ENCODE data around the gene CELSR1.
"Not testable (repeated sequence)": the region's sequence is repeated elsewhere in the genome, so short reads cannot be mapped to it uniquely, and the experiment has no call there.

CELSR1 gene

GRCh38 chr22:46471901-46472721 lies 65.3 kb downstream of the CELSR1 start:
- no peak overlapping the region for H4K8ac ChIP-seq (ENCODE audit: low read depth, low read length)
- H2BK5ac ChIP-seq (ENCODE audit: low read depth, low read length, poor library complexity) = no peak overlapping the region
- H3K4me2 ChIP-seq (ENCODE audit: low read length) = no peak overlapping the region
- no peak overlapping the region for H3K23ac ChIP-seq (ENCODE audit: low read length)
- H3K4me1 ChIP-seq (ENCODE audit: control insufficient read depth in 1 of 2, insufficient read depth in 2 of 2, low read length in 2 of 2) = peaks cover 17 to 19% of the 10 kb centered on the region in 2 experiments
- H2BK120ac ChIP-seq (ENCODE audit: insufficient read depth, low read length, poor library complexity) = peak overlapping the region; percentile 6
- H3K27me3 ChIP-seq (ENCODE audit: insufficient read depth, low read length) = no peaks in the 10 kb centered on the region
- no peak overlapping the region for H2AFZ ChIP-seq (ENCODE audit: insufficient read depth, low read length, poor library complexity)
- H3K4me3 ChIP-seq (ENCODE audit: low read depth, low read length) = no peak overlapping the region
- peak overlapping the region; percentile 13 for H3K27ac ChIP-seq (ENCODE audit: low read depth, low read length)
- H3K18ac ChIP-seq (ENCODE audit: low read length) = peak overlapping the region; percentile 72
- no peaks in the 10 kb centered on the region for H3K36me3 ChIP-seq (ENCODE audit: control insufficient read depth in 1 of 2, insufficient read depth in 2 of 2, low read length in 2 of 2)
- H3K79me1 ChIP-seq (ENCODE audit: low read length) = peaks cover 8% of the 10 kb centered on the region
- H2BK12ac ChIP-seq (ENCODE audit: low read length) = peak overlapping the region; percentile 37
- H4K91ac ChIP-seq (ENCODE audit: low read depth, low read length) = peak overlapping the region; percentile 73
- H3K14ac ChIP-seq (ENCODE audit: low read length) = peak overlapping the region; percentile 29
- H3K4ac ChIP-seq (ENCODE audit: low read depth, low read length) = no peak overlapping the region
- no peak overlapping the region for H3K9ac ChIP-seq (ENCODE audit: low read length)
- no peaks in the 10 kb centered on the region for H3K9me3 ChIP-seq (ENCODE audit: insufficient read depth, low read depth, low read length)
- no peak for DNase-seq
- no CpG with 5 or more reads among the region's 33 CpGs for WGBS (ENCODE audit: extremely low coverage, insufficient coverage, insufficient read length)
- H3K79me2 ChIP-seq (ENCODE audit: control insufficient read depth, insufficient read depth, low read length, poor library complexity) = no peaks in the 10 kb centered on the region
- H2AK5ac ChIP-seq (ENCODE audit: low read length) = peak overlapping the region; percentile 25
- no peak overlapping the region for H4K12ac ChIP-seq (ENCODE audit: low read depth, low read length)

- not testable (repeated sequence) for H2AK5ac ChIP-seq (ENCODE audit: low read length); H3K79me1 ChIP-seq (ENCODE audit: low read length); H2BK12ac ChIP-seq (ENCODE audit: low read length); H4K12ac ChIP-seq (ENCODE audit: low read depth, low read length); H3K27me3 ChIP-seq (ENCODE audit: insufficient read depth, low read length); DNase-seq; H3K36me3 ChIP-seq (ENCODE audit: control insufficient read depth in 1 of 2, insufficient read depth in 2 of 2, low read length in 2 of 2); H3K27ac ChIP-seq (ENCODE audit: low read depth, low read length); H2BK5ac ChIP-seq (ENCODE audit: low read depth, low read length, poor library complexity); H3K9me3 ChIP-seq (ENCODE audit: insufficient read depth, low read depth, low read length); H3K4me2 ChIP-seq (ENCODE audit: low read length); H4K8ac ChIP-seq (ENCODE audit: low read depth, low read length); H3K9ac ChIP-seq (ENCODE audit: low read length); H3K79me2 ChIP-seq (ENCODE audit: control insufficient read depth, insufficient read depth, low read length, poor library complexity); H3K4ac ChIP-seq (ENCODE audit: low read depth, low read length); H2AFZ ChIP-seq (ENCODE audit: insufficient read depth, low read length, poor library complexity); H3K23ac ChIP-seq (ENCODE audit: low read length); H3K4me3 ChIP-seq (ENCODE audit: low read depth, low read length)
- H3K14ac ChIP-seq (ENCODE audit: low read length) = peak overlapping the region; percentile 6
- no CpG with 5 or more reads among the region's 6 CpGs for WGBS (ENCODE audit: extremely low coverage, insufficient coverage, insufficient read length)
- H3K4me1 ChIP-seq (ENCODE audit: control insufficient read depth in 1 of 2, insufficient read depth in 2 of 2, low read length in 2 of 2) = peaks cover 13 to 15% of the 10 kb centered on the region in 2 experiments
- H4K91ac ChIP-seq (ENCODE audit: low read depth, low read length) = peak overlapping the region; percentile 73
- H2BK120ac ChIP-seq (ENCODE audit: insufficient read depth, low read length, poor library complexity) = peak overlapping the region; percentile 4
- peak overlapping the region; percentile 51 for H3K18ac ChIP-seq (ENCODE audit: low read length)
Observed at GRCh38 chr22:46471330-46471729, 66.1 kb downstream of the CELSR1 start.

DNA sequence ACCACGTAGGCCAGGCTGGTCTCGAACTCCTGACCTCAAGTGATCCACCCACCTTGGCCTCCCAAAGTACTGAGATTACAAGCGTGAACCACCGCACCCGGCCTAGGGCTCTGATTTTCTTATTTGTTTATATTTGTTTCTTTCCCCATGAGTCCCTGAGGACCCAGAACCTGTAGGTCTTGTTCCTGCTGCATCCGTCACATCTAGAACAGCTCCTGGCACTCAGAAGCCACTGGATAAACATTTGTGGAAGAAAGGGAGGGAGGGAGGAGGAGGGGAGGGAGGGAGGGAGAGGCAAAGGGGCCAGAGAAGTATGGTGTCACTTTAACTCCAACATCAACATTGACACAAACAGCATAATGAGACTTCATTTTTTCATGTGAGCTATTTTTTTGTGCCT lies 67.7 kb downstream of the CELSR1 start:
- Histone ChIP-seq H2AK5ac (ENCODE audit: low read length) (no peak overlapping the region), H3K27ac (ENCODE audit: low read depth, low read length) (no peak overlapping the region), H3K4me2 (ENCODE audit: low read length) (no peak overlapping the region), H3K79me2 (ENCODE audit: control insufficient read depth, insufficient read depth, low read length, poor library complexity) (no peaks in the 10 kb centered on the region), H2BK120ac (ENCODE audit: insufficient read depth, low read length, poor library complexity) (no peak overlapping the region), H3K4me3 (ENCODE audit: low read depth, low read length) (no peak overlapping the region), H4K8ac (ENCODE audit: low read depth, low read length) (no peak overlapping the region), H3K36me3 (ENCODE audit: control insufficient read depth in 1 of 2, insufficient read depth in 2 of 2, low read length in 2 of 2) (no peaks in the 10 kb centered on the region), H2BK12ac (ENCODE audit: low read length) (no peak overlapping the region), H3K4me1 (ENCODE audit: control insufficient read depth in 1 of 2, insufficient read depth in 2 of 2, low read length in 2 of 2) (peaks cover 16 to 21% of the 10 kb centered on the region in 2 experiments), H3K18ac (ENCODE audit: low read length) (no peak overlapping the region), H3K27me3 (ENCODE audit: insufficient read depth, low read length) (no peaks in the 10 kb centered on the region), H2BK5ac (ENCODE audit: low read depth, low read length, poor library complexity) (no peak overlapping the region), H3K23ac (ENCODE audit: low read length) (no peak overlapping the region), H4K91ac (ENCODE audit: low read depth, low read length) (no peak overlapping the region), H4K12ac (ENCODE audit: low read depth, low read length) (no peak overlapping the region), H3K4ac (ENCODE audit: low read depth, low read length) (no peak overlapping the region), H3K14ac (ENCODE audit: low read length) (no peak overlapping the region), H3K79me1 (ENCODE audit: low read length) (peaks cover 6% of the 10 kb centered on the region), H2AFZ (ENCODE audit: insufficient read depth, low read length, poor library complexity) (no peak overlapping the region), H3K9ac (ENCODE audit: low read length) (no peak overlapping the region), H3K9me3 (ENCODE audit: insufficient read depth, low read depth, low read length) (no peaks in the 10 kb centered on the region)
- no CpG with 5 or more reads among the region's 6 CpGs for WGBS (ENCODE audit: extremely low coverage, insufficient coverage, insufficient read length)
- DNase-seq = no peak

DNA sequence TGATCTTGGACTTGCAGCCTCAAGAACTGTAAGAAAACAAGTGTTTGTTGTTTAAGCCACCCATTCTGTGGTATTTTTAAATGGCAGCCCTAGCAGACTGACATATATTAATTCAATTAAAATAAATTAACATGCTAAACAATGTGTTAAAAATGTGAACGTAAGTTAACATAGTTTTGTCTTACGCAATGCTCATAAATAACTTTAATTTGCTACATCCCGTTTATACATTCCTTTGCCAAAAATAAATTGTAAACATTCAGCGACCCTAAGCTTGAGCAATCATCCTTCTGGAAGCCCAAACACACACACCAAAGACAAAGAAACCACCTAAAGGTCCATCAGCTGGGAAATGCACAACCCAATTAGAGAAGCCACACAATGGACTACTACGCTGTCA lies 70.4 kb downstream of the CELSR1 start:
- DNase-seq = no peak
- Histone ChIP-seq H3K18ac (ENCODE audit: low read length) (no peak overlapping the region), H3K36me3 (ENCODE audit: control insufficient read depth in 1 of 2, insufficient read depth in 2 of 2, low read length in 2 of 2) (peaks cover 8 to 9% of the 10 kb centered on the region in 2 experiments), H2BK120ac (ENCODE audit: insufficient read depth, low read length, poor library complexity) (no peak overlapping the region), H4K8ac (ENCODE audit: low read depth, low read length) (no peak overlapping the region), H4K91ac (ENCODE audit: low read depth, low read length) (no peak overlapping the region), H3K4me2 (ENCODE audit: low read length) (no peak overlapping the region), H3K27me3 (ENCODE audit: insufficient read depth, low read length) (no peaks in the 10 kb centered on the region), H3K4ac (ENCODE audit: low read depth, low read length) (no peak overlapping the region), H3K79me2 (ENCODE audit: control insufficient read depth, insufficient read depth, low read length, poor library complexity) (no peaks in the 10 kb centered on the region), H3K23ac (ENCODE audit: low read length) (no peak overlapping the region), H3K27ac (ENCODE audit: low read depth, low read length) (no peak overlapping the region), H2BK5ac (ENCODE audit: low read depth, low read length, poor library complexity) (no peak overlapping the region), H2AFZ (ENCODE audit: insufficient read depth, low read length, poor library complexity) (no peak overlapping the region), H4K12ac (ENCODE audit: low read depth, low read length) (no peak overlapping the region), H3K4me1 (ENCODE audit: control insufficient read depth in 1 of 2, insufficient read depth in 2 of 2, low read length in 2 of 2) (peaks cover 12 to 14% of the 10 kb centered on the region in 2 experiments), H3K79me1 (ENCODE audit: low read length) (peaks cover 3% of the 10 kb centered on the region), H2BK12ac (ENCODE audit: low read length) (no peak overlapping the region), H3K14ac (ENCODE audit: low read length) (no peak overlapping the region), H3K9ac (ENCODE audit: low read length) (no peak overlapping the region), H3K9me3 (ENCODE audit: insufficient read depth, low read depth, low read length) (no peaks in the 10 kb centered on the region), H3K4me3 (ENCODE audit: low read depth, low read length) (no peak overlapping the region), H2AK5ac (ENCODE audit: low read length) (no peak overlapping the region)
- no CpG with 5 or more reads among the region's 5 CpGs for WGBS (ENCODE audit: extremely low coverage, insufficient coverage, insufficient read length)

Data from trophoblast cell (in vitro differentiated cells and primary cell).